Hepatocyte (in vitro differentiated cells): ENCODE data around the gene EPHA6.

Experiments used
- CTCF ChIP-seq: fragments of 200-600 bp; sonication (generic); IDR thresholded peaks from 2 replicates; pipeline ENCODE4 v1.5.1; 2016; ENCODE audit warnings: antibody characterized with exemption, mild to moderate bottlenecking; ENCODE audit not compliant: poor library complexity
- EZH2 ChIP-seq: fragments of 200-600 bp; sonication (generic); IDR thresholded peaks from 2 replicates; pipeline ENCODE4 v1.6.1; 2016; ENCODE audit warnings: antibody characterized with exemption, mild to moderate bottlenecking, borderline replicate concordance
- EZH2phosphoT487 ChIP-seq: fragments of 200-600 bp; sonication (generic); IDR thresholded peaks from one replicate; pipeline ENCODE4 v1.6.1; 2018; ENCODE audit warnings: antibody characterized with exemption, mild to moderate bottlenecking, low read depth, moderate library complexity; ENCODE audit not compliant: unreplicated experiment, severe bottlenecking

- TF ChIP-seq CTCF, result no peak
- TF ChIP-seq EZH2, result no peak
- no peak for TF ChIP-seq EZH2phosphoT487
Observed at GRCh38 chr3:97066531-97066930, 252.1 kb downstream of the EPHA6 start.
